ENCODE data around the gene LAMA5.

Gene LAMA5

DNA sequence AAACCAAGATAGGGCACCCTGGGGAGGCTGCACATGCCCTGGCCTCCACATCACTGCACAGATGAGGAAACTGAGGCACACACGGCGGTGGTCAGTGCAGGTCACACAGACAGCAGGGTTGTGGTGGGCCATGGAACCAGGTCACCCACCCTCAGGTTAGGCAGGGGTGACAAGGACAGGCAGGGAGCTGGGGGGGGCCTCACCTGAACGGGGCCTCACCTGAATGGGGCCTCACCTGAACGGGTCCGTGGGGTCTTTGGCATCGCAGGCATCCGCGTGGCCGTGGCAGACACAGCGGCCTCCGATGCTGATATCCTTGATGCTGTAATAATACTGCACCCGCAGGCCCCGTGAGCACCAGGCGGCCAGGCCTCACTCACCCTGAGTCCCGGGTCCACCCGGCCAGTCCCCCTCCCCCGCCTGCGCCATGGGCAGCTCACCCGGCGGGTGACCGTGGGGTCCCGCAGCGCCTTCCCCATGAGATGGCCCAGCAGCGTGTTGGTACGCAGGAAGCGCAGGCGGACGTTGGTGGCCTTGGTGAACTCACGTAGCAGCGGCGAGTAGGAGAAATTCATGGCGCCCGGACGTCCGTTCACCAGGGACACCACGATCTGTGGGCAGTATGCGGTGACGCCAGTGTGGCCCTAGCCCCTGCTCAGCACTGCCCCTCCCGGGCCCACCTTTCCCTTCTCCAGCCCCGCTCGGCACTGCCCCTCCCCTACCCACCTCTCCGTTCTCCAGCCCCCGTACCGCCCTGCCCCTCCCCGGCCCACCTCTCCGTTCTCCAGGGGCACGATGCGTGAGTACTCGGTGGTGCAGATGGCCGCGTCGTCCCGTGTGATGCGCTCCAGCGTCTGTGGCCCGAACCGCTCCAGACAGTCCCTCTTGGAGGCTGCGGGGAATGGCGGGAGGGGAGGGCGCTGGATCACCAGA lies 15.4 kb downstream of the LAMA5 start:
- H3K4me1 ChIP-seq (ENCODE audit: low read length): no peaks in the 10 kb centered on the region
- H4K20me1 ChIP-seq (ENCODE audit: insufficient read depth, low read length): no peaks in the 10 kb centered on the region; the same call in 1 of the 2 replicates
- H3K4me2 ChIP-seq (ENCODE audit: low read length): no peak overlapping the region
- no peaks in the 10 kb centered on the region for H3K9me3 ChIP-seq (ENCODE audit: insufficient read depth, low read length)
- peaks cover 2% of the 10 kb centered on the region for H3K36me3 ChIP-seq (replicated peaks; ENCODE audit: low read depth, low read length)
- H3K27ac ChIP-seq (ENCODE audit: low read length): no peak overlapping the region
- H2AFZ ChIP-seq (ENCODE audit: low read depth, low read length): no peak overlapping the region
- H3K9ac ChIP-seq (ENCODE audit: low read length): no peak overlapping the region
- H3K4me3 ChIP-seq (ENCODE audit: low read length): no peak overlapping the region
- no peak for TF ChIP-seq EZH2phosphoT487 (IDR thresholded peaks at IDR 0.05; ENCODE audit: low read depth)
- TF ChIP-seq, protein P1, sequence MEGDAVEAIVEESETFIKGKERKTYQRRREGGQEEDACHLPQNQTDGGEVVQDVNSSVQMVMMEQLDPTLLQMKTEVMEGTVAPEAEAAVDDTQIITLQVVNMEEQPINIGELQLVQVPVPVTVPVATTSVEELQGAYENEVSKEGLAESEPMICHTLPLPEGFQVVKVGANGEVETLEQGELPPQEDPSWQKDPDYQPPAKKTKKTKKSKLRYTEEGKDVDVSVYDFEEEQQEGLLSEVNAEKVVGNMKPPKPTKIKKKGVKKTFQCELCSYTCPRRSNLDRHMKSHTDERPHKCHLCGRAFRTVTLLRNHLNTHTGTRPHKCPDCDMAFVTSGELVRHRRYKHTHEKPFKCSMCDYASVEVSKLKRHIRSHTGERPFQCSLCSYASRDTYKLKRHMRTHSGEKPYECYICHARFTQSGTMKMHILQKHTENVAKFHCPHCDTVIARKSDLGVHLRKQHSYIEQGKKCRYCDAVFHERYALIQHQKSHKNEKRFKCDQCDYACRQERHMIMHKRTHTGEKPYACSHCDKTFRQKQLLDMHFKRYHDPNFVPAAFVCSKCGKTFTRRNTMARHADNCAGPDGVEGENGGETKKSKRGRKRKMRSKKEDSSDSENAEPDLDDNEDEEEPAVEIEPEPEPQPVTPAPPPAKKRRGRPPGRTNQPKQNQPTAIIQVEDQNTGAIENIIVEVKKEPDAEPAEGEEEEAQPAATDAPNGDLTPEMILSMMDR (IDR thresholded peaks at IDR 0.05; ENCODE audit: low read depth, low read length): no peak
- no peaks in the 10 kb centered on the region for H3K79me2 ChIP-seq (ENCODE audit: low read length)
- H3K27me3 ChIP-seq (ENCODE audit: low read depth, low read length): no peaks in the 10 kb centered on the region

DNA sequence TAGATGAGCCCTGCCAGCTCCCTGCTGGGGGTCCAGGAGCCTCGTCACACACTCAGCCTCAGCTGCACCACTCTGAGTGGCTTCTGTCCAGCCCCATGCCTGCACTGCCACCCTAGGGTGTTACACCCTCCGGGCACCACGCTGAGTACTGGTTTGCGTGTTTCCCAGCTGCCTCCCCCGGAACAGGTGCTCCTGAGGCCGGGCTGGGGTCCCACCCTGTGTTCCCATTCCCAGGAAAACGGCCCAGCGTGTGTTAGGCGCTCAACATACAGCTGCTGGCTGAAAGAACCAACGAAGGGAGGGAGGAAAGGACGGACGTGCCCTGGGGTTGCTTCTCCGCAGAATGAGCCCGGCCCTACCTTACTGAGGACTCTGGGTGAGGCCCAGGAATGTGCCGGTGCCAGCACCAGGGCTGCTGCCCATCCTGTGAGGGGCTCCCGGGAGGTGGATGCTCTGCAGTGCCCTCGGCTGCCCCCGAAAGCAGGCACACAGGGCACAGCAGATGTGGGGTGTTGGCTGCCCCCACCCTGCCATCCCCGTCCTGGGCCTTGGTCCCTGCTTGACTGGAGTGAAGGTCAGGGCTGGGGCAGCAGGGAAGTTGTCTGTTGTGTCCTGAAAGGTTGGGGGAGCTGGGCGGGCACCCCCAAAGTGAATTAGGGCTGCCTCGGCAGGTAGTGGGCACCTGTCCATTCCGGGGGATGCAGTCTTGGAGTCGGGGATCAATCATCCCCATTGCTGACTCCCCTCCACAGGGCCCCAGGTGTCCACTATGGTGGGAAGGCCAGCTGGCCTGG lies 16.3 kb downstream of the LAMA5 start:
- H2AFZ ChIP-seq (ENCODE audit: low read depth, low read length): no peak overlapping the region
- no peaks in the 10 kb centered on the region for H3K79me2 ChIP-seq (ENCODE audit: low read length)
- H3K36me3 ChIP-seq (replicated peaks; ENCODE audit: low read depth, low read length): peaks cover 2% of the 10 kb centered on the region
- no peak overlapping the region for H3K4me2 ChIP-seq (ENCODE audit: low read length)
- H3K27me3 ChIP-seq (ENCODE audit: low read depth, low read length): no peaks in the 10 kb centered on the region
- H3K27ac ChIP-seq (ENCODE audit: low read length): no peak overlapping the region
- H3K9ac ChIP-seq (ENCODE audit: low read length): no peak overlapping the region
- no peaks in the 10 kb centered on the region for H3K4me1 ChIP-seq (ENCODE audit: low read length)
- no peaks in the 10 kb centered on the region for H3K9me3 ChIP-seq (ENCODE audit: insufficient read depth, low read length)
- H4K20me1 ChIP-seq (ENCODE audit: insufficient read depth, low read length): no peaks in the 10 kb centered on the region; the same call in 1 of the 2 replicates
- H3K4me3 ChIP-seq (ENCODE audit: low read length): no peak overlapping the region
- TF ChIP-seq, protein P1 (IDR thresholded peaks at IDR 0.05; ENCODE audit: low read depth, low read length): no peak
- TF ChIP-seq EZH2phosphoT487 (IDR thresholded peaks at IDR 0.05; ENCODE audit: low read depth): no peak

DNA sequence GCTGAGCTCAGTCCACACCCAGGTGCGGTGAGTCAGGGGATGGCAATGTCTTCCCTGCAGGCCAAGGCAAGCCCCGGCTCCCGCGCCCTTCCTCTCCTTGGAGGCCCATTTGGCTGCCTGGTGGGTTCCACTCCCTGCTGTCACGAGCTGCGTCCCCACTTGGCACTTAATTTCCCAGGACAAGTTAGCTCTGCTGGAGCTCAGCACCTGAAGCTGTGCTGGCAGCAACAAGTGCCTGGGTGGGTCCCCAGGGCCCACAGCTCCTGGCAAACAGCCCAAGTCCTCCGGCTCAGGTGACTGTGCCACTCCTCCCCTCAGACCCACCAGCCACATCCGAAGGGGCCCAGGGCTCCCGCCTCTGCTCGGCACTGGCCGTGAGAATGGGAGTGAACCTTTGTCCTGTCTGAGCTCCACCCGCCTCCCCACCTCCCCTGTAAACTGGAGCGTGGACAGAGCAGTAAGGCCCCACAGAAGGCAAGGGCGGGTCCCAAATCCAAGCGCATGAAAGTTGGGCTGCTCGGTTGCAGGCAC lies 16.9 kb downstream of the LAMA5 start:
- H3K9ac ChIP-seq (ENCODE audit: low read length): no peak overlapping the region
- no peak overlapping the region for H3K4me2 ChIP-seq (ENCODE audit: low read length)
- H4K20me1 ChIP-seq (ENCODE audit: insufficient read depth, low read length): no peaks in the 10 kb centered on the region; the same call in 1 of the 2 replicates
- no peaks in the 10 kb centered on the region for H3K27me3 ChIP-seq (ENCODE audit: low read depth, low read length)
- peaks cover 2% of the 10 kb centered on the region for H3K36me3 ChIP-seq (replicated peaks; ENCODE audit: low read depth, low read length)
- no peak overlapping the region for H3K27ac ChIP-seq (ENCODE audit: low read length)
- H3K9me3 ChIP-seq (ENCODE audit: insufficient read depth, low read length): no peaks in the 10 kb centered on the region
- H3K4me1 ChIP-seq (ENCODE audit: low read length): no peaks in the 10 kb centered on the region
- no peak for TF ChIP-seq EZH2phosphoT487 (IDR thresholded peaks at IDR 0.05; ENCODE audit: low read depth)
- TF ChIP-seq, protein P1 (IDR thresholded peaks at IDR 0.05; ENCODE audit: low read depth, low read length): no peak
- H3K4me3 ChIP-seq (ENCODE audit: low read length): no peak overlapping the region
- H2AFZ ChIP-seq (ENCODE audit: low read depth, low read length): no peak overlapping the region
- no peaks in the 10 kb centered on the region for H3K79me2 ChIP-seq (ENCODE audit: low read length)

All from OCI-LY3 (cell line).